Activated T-cell treated with anti-CD3 and anti-CD28 coated beads, Interleukin-2, amount 50 U/mL, for 1 hour (primary cell): ENCODE results near the gene RBM15.

ENCODE experiments used
- DNase-seq: peaks from one replicate; pipeline ENCODE4 v3.0.0-alpha.2; 2020

Gene RBM15

DNA sequence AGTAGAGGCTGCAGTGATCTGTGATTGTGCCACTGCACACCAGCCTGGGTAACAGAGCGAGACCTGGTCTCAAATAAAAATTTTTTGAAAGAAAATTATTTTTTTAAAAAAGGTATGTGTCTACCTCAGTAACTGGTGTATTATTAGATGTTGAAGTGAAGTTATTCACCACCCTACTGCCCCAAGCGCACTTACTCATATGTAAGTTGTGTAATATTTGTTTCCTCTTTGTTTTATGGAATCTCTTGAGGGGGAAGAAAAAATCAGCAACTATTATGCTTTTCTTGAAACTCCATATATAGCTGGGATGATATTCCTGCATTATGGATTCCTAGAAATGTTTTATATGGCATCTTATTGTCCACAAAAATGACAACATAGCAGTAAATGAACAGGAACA lies 21.3 kb downstream of the RBM15 start:
- no peak for DNase-seq

DNA sequence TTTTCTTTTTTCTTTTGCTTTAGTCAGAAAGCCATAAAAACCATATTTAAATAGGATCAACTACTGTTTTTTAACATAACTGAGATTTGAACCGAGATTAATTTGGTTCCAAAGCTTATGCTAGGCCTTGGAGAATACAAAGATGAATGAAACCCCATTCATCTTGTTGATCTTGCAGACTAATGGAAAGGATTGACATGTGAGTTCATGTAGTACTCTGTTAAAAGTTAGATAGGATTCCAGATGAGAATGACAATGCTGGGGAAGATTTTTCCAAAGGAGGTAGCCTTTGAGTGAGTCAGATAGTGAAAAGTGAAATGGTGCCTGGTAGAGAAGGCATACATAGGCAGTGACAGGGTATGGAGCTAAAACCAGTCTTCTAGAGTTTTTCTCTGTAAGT lies 22.7 kb downstream of the RBM15 start:
- DNase-seq, result no peak

DNA sequence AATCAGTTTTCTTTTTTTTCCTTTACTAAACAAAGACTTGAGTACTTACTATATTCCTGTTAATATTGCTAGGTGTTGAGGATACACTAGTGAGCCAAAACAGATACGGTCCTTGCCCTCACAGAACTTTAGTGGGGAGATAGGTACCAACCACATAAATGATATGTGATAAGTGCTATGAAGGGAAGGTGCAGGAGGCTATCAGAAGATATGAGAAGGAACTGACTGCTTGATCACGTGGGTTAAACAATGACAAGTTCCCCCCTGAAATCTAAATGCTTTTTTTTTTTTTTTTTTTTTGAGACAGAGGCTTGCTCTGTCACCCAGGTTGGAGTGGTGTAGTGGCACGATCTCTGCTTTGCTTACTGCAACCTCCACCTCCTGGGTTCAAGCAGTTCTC lies 25.0 kb downstream of the RBM15 start:
- DNase-seq, result no peak

DNA sequence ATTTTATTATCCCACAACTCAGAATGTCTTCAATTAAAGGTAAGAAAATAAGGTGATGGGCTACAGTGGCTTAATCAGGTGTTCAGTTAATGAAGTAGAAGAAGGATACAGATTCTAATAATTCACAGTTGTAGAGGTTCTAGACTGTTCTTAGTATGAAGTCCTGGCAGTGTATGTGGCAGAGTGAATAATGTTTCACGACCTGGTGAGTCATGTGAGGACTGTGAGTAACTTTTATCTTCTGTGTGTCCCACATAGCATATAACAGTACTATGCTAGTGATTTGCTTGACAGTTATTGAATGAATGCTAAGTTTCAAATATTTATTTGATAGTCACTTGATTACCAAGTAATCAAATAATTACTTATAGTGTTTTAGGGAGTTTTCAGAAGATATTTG lies 31.6 kb downstream of the RBM15 start:
- no peak for DNase-seq

DNA sequence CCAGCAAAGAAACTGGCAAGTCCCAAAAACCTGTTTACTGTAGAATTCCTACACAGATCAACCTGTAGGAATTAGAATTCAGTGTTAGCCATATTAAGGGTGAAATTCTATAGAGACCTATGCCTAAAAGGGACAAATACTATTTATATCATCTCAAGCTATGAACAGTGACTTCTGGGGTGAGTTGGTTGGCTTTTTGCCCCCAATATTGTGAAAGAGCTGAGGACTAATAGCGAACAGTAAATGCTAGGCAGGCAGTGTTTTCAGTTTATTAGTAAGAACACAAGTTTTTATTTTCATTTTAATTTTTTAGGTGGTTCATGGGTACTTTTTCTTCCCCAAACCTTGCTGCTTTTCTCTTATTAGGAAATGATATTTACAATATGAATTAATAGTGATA lies 36.3 kb downstream of the RBM15 start:
- no peak for DNase-seq

DNA sequence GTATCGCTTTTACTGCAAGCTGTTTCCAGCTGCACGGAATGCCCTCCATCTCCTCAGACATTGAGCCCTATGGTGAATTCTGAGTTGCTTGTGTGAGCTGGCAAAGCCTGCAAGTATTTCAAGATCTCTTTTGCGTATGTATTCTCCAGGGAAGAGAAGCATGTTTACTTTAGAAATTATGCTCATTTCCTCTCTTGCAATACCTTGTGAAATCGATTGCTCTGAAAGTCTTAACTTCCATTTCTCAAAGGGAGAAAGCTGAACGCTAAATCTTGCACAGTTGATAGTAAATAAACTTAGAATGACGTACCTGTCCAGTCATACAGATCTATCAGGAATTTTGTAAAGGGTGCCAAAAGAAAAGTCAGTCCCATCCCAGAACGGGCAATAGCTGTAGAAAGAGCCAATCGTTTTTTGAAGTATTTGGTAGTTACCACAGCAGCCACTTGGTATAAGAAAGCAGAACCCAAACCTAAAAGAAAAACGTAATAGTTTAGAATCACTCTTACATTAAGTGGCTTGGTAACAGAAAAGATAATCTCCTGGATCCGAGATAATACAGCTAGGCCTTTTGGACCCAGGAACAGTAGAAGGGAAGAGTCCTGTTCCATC lies 41.6 kb downstream of the RBM15 start:
- DNase-seq, result no peak

DNA sequence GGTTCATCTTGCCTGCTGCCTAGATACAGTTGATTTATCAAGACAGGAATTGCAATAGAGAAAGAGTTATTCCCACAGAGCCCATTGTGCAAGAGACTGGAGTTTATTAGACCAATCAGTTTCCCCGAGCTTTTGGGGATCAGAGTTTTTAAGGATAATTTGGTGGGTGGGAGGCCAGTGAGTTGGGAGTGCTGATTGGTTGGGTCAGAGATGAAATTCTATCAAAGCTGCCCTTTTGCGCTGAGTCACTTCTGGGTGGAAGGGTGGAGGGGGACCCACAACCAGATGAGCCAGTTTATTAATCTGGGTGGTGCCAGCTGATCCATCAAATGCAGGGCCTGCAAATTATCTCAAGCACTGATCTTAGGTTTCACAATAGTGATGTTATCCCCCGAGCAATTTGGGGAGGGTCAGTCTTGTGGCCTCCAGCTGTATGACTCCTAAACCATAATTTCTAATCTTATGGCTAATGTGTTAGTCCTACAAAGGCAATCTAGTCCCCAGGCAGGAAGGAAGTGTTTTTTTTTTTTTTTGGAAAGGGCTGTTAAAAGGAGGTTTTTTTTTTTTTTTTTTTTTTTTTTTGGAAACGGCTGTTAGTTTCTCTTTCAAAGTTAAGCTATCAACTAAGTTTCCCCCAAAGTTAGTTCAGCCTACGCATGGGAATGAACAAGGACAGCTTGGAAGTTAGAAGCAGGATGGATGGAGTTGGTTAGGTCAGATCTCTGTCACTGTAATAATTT lies 44.2 kb downstream of the RBM15 start:
- DNase-seq, result no peak

DNA sequence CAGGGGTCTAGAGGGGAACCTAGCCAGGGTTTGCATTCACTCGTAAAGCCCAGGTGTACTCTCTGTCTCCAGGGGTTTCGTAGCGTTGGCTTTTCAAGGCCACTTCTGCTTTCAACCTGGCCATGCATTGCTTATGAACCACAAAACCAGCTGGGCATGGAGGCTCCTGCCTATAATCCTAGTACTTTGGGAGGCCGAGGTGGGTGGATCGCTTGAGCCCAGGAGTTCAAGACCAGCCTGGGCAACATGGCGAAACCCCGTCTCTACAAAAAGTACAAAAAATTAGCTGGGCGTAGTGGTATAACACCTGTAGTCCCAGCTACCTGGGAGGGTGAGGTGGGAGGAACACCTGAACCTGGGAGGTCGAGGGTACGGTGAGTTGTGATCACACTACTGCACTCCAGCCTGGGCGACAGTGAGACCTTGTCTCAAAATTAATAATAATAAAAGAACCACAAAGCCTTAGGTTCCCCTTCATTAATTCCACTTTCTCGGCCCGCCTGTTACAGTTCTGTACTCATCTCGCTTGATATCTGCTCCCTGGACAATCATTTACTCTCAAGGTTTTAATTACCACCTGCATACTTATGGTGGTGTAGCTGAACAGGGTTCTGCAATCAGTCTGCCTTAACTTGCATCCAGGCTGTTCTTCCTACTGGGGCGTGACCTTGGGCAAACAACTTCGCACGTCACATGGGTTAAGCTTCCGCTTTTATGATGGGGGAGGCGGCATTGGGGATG lies 45.6 kb downstream of the RBM15 start:
- no peak for DNase-seq

DNA sequence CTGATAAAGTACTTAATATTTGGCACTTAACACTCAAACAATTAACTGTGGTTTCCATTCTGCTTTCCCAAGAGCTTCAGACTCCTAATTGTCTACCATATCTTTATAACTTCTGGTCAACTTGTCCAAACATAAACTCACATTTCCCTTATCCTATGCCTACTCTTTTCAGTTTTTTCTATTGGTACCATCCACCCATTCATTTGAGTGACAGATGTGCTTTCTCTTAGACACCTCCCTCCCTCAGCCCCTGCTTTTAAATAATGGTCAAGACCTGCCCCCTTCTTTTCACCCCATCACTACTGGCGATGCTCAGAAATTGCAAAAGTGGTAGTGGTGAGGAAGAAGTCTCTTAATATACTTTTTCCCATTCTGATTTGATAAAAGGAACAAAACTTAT lies 46.2 kb downstream of the RBM15 start:
- no peak for DNase-seq

DNA sequence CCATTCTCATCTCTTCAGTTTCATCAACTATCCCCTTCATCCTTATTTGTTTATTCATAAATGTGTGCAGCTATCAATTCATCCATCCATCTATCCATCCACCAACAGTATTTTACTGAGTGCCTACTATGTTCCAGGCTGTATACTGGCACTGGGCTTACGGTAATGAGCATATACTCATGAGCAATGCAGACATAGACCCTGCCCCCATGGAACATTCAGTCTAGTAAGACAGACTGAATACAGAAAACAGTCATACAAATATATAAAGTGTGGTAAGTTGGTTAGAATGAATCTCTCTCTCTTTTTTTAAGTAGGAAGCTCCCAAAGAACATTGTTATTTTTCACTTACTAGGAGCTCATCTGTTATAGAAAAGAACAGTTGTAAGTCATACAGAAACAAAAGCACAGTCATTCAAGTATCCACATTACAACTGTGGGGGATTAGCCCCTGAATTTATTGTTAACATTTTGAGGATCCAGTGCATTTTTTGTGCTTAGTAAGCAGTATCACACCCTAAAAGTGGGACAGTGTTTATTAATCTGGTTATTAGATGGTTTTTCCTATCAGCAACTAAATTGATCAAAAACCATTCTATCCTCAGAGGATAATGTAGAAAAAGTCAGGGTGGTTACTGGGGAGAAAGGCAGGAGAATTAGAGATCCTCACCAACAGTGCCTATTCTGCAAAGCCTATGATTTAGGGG lies 48.0 kb downstream of the RBM15 start:
- DNase-seq, result no peak

DNA sequence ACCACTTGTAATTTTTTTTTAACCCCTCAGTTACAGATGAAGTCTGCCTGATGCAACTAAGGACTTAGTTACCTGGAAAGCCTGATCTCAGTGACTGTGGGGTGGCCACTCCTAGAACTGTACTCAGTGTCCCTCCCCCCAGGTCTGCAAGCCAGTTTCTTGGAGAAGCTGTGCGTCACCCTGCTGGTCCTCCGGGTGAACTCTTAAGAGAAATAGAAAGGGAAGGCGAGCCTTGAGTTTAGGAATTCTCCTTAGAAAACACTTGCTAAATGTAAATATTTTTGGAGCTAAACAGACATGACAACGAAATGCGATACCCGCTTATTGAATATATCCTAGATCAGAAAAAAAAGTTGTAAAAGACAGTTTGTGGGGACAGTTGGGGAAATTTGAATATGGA lies 50.9 kb downstream of the RBM15 start:
- DNase-seq, result no peak

DNA sequence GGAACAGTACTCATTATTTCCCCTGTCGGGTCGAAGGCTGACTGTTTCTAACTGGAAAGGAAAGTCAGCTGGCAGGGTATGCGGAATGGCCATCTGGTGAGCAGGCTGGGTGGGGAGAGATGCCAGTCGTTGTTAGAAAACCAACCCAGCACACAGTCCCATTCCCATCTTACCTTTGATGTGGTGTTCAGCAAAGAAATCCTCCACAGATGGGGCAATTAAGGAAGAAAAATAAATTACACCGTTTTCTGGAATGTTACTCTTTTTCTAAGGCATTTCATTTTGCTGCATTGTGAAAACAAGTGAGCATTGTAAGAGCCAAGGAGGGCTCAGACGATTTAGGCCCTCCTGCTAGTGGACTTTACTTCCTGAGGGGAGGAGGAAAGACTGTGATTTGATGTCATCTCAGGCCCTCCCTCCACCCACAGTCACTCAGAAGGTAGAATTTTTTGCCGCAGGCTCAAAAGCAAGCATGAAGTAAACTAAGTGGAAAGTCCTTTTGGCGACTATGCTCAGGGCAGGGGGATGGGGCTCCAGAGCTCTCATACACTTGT lies 51.6 kb downstream of the RBM15 start, which contains the start of gene SLC16A4:
Gene SLC16A4 (minus strand): TSS at position 335 of the 554 bp plus-strand sequence. CDS start 1,703 bp downstream, outside the sequence.
- DNase-seq, result no peak

DNA sequence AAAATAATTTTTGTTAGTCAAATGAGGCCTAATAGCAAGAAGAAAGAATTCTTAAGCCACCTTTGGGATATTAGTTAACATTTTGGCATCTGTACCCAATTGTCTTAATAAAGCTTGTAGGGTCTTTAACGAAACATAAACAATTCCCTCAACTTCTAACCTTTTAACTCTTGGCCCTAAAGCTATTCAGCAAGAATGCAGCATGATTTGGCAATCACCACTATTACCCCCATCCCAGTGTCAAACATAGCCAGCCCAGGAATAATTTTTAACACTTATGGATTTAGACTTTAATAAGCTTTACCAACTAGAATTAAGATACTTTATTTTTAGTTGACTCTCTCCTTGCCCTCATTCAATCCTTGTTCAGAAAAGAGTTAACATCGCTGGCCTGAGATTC lies 54.1 kb downstream of the RBM15 start:
- no peak for DNase-seq

DNA sequence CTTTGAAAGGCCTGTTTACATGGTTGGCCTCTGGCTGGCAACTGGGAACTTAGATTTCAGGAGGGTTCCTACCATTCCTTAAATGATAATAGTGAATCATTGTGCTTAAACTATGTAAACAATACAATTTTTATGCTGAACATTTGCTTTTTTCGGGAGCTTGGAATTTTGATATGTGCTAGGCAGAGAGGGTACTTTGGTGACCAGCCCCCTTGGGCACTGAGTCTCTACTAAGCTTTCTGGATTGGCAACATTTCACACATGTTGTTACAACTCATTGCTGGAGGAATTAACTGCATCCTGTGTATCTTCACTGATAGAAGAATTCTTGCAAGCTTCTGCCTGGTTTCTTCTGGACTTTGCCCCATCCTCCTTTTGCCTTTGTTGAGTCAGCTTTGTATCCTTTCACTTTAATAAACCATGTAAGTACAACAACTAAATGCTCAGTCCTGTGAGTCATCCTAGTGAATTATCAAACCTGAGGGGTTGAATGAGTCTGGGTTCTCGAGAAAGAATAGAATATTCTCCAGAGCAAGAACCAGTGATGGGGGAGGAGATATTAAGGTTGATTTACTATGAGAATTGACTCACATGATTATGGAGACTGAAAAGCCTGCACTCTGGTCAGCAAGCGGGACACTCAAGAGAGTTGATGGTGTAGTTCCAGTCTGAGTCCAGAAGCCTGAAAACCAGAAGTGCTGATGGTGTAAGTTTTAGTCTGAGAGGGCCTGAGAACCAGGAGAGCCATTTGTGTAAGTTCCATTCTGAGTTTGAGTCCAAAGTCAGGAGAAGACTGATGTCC lies 54.7 kb downstream of the RBM15 start:
- no peak for DNase-seq

DNA sequence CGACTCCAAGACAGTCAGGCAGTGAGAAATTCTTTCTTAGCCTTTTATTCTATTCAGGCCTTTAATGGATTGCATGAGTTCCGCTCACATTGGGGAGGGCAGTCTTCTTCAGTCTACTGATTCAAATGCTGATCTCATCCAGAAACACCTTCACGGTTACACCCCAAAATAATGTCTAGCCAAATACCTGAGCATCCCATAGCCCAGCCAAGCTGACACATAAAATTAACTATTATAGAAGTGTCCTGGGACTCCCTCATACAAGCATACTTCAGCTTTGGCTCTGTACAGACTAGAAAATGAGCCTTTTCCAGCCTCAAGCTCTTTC lies 55.3 kb downstream of the RBM15 start:
- no peak for DNase-seq
